ENCODE measurements around the gene MAP3K6. TPM values are rescaled to one million over a fixed set of nuclear protein-coding genes. Genes with fewer than 3 reads are reported as not detected.

The MAP3K6 gene
- total and polyA plus RNA-seq, 2 of the 4 experiments (the other 2 are of a cell fraction), result 4.8 to 15.9 TPM

DNA sequence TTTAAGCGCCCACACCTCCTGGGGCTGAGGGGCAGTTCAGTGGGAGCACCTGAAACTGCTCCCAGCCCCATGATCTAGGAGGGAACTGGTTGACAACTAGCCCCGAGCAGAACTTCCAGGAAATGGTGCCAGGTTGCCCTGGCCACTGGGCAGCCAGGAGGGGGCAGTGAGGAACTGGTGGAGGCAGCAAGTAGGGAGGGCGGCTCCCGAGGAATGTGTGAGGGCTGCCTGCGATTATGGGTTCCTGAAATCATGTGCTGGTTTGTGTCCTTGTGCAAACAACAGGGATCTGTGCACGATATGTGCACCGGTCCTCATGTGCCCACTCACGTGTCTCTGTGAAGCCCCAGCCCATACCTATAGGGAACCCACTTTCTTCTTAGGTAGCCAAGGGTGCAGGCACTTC, 35.6 kb upstream of the MAP3K6 start:
- Histone ChIP-seq H3K18ac (ENCODE audit: low read depth, low read length) (no peak overlapping the region), H3K27me3 (ENCODE audit: control insufficient read depth, insufficient read depth, low read length) (no peaks in the 10 kb centered on the region), H2BK20ac (ENCODE audit: low read depth, low read length) (no peak overlapping the region), H3K9me3 (ENCODE audit: control insufficient read depth, insufficient read depth, low read length) (no peaks in the 10 kb centered on the region), H3K14ac (replicated peaks; ENCODE audit: low read depth, low read length) (no peak overlapping the region), H2BK5ac (ENCODE audit: low read depth, low read length, poor library complexity, severe bottlenecking) (no peak overlapping the region), H4K8ac (ENCODE audit: low read depth in 2 of 2, low read length in 2 of 2) (peak overlapping the region in 1 of 2 experiments; percentile 35; a peak in 1 of 4 replicates), H3K23ac (ENCODE audit: low read depth, low read length) (no peak overlapping the region), H2BK15ac (ENCODE audit: low read depth, low read length) (no peak overlapping the region), H3K79me1 (ENCODE audit: low read depth in 1 of 2, low read length in 2 of 2) (peaks cover 0 to 10% of the 10 kb centered on the region in 2 experiments; a peak in 1 of 4 replicates), H3K4ac (ENCODE audit: low read depth, low read length) (no peak overlapping the region), H3K56ac (ENCODE audit: extremely low read depth, insufficient read depth, low read length) (no peak overlapping the region), H3K27ac (ENCODE audit: insufficient read depth, low read length) (no peak overlapping the region), H3K4me1 (ENCODE audit: control insufficient read depth, insufficient read depth, low read length) (peaks cover 19% of the 10 kb centered on the region), H2AFZ (replicated peaks; ENCODE audit: low read length, poor library complexity) (peak overlapping the region; percentile 76), H3K9me1 (ENCODE audit: insufficient read depth, low read length) (peaks cover 14% of the 10 kb centered on the region), H3K4me2 (ENCODE audit: low read depth, low read length) (no peak overlapping the region), H3K4me3 (ENCODE audit: insufficient read depth, low read depth, low read length) (no peak overlapping the region), H4K5ac (ENCODE audit: low read depth, low read length) (no peak overlapping the region), H4K20me1 (ENCODE audit: insufficient read depth, low read length) (peaks cover 12% of the 10 kb centered on the region; the same call in 1 of the 2 replicates), H2AK9ac (replicated peaks; ENCODE audit: low read depth, low read length, poor library complexity) (peak overlapping the region; percentile 70), H3K36me3 (ENCODE audit: control insufficient read depth, insufficient read depth, low read length) (peaks cover 10% of the 10 kb centered on the region), H2BK120ac (ENCODE audit: low read depth, low read length) (no peak overlapping the region), H3K9ac (ENCODE audit: low read depth, low read length) (no peak overlapping the region), H4K91ac (ENCODE audit: insufficient read depth, low read depth, low read length) (no peak overlapping the region; the same call in 1 of the 2 replicates), H2AK5ac (ENCODE audit: low read depth, low read length) (peak overlapping the region; percentile 66; the same call in 1 of the 2 replicates)
- in situ Hi-C loops (cut with MboI; ENCODE audit: low sequenced_read_pairs), result no loop called here
- intact Hi-C loops (cut with micrococcal nuclease), result loop anchor here (1.0 kb wide), 1 partner anchor 204 kb away; no protein-coding TSS in a partner anchor
- dilution Hi-C loops (cut with HindIII; ENCODE audit: low sequenced_read_pairs, unreplicated experiment), result no loop called here
- POLR2A ChIA-PET (ENCODE audit: unreplicated experiment), result no interaction called here
- peak; percentile 55 for DNase-seq
- no CpG with 5 or more reads among the region's 8 CpGs for WGBS, 2 experiments (ENCODE audit: extremely low coverage in 2 of 2, insufficient read length in 1 of 2)
- TF ChIP-seq RCOR1 (IDR thresholded peaks at IDR 0.05; ENCODE audit: insufficient replicate concordance, low read length), result no peak
- TF ChIP-seq, protein P1, sequence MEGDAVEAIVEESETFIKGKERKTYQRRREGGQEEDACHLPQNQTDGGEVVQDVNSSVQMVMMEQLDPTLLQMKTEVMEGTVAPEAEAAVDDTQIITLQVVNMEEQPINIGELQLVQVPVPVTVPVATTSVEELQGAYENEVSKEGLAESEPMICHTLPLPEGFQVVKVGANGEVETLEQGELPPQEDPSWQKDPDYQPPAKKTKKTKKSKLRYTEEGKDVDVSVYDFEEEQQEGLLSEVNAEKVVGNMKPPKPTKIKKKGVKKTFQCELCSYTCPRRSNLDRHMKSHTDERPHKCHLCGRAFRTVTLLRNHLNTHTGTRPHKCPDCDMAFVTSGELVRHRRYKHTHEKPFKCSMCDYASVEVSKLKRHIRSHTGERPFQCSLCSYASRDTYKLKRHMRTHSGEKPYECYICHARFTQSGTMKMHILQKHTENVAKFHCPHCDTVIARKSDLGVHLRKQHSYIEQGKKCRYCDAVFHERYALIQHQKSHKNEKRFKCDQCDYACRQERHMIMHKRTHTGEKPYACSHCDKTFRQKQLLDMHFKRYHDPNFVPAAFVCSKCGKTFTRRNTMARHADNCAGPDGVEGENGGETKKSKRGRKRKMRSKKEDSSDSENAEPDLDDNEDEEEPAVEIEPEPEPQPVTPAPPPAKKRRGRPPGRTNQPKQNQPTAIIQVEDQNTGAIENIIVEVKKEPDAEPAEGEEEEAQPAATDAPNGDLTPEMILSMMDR (conservative IDR thresholded peaks at IDR 0.05; ENCODE audit: low read depth, low read length), result peak; percentile 60
- peak; percentile 47 for TF ChIP-seq SMC3 (IDR thresholded peaks at IDR 0.05; ENCODE audit: low read depth, low read length)
- no peak for TF ChIP-seq CEBPB (IDR thresholded peaks at IDR 0.05; ENCODE audit: low read depth, low read length)
- no peak for TF ChIP-seq BHLHE40 (IDR thresholded peaks at IDR 0.05; ENCODE audit: low read depth, low read length)
- TF ChIP-seq MXI1 (IDR thresholded peaks at IDR 0.05; ENCODE audit: borderline replicate concordance, low read depth, low read length), result no peak
- TF ChIP-seq POLR2A (IDR thresholded peaks at IDR 0.05; ENCODE audit: low read depth, low read length), result no peak
- TF ChIP-seq MAZ (IDR thresholded peaks at IDR 0.05; ENCODE audit: borderline replicate concordance, low read depth, low read length), result peak; percentile 43; the same call in 1 of the 2 replicates
- no peak for TF ChIP-seq RFX5 (IDR thresholded peaks at IDR 0.05; ENCODE audit: low read depth, low read length)
- TF ChIP-seq MAFK (IDR thresholded peaks at IDR 0.05; ENCODE audit: low read depth, low read length), result no peak
- TF ChIP-seq, protein P2, sequence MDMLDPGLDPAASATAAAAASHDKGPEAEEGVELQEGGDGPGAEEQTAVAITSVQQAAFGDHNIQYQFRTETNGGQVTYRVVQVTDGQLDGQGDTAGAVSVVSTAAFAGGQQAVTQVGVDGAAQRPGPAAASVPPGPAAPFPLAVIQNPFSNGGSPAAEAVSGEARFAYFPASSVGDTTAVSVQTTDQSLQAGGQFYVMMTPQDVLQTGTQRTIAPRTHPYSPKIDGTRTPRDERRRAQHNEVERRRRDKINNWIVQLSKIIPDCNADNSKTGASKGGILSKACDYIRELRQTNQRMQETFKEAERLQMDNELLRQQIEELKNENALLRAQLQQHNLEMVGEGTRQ (IDR thresholded peaks at IDR 0.05; ENCODE audit: low read depth, low read length), result no peak
- TF ChIP-seq RAD21 (IDR thresholded peaks at IDR 0.05; ENCODE audit: low read length), result peak; percentile 65
- TF ChIP-seq CHD1 (IDR thresholded peaks at IDR 0.05; ENCODE audit: low read depth, low read length), result no peak
- BruUV-seq (replicated peaks), result no TSS peak
- peak; percentile 52 for ATAC-seq (ENCODE audit: low read depth)
- CTCF ChIA-PET, result interaction anchor here (1.1 kb wide), 1 partner anchor 10 kb away, joined by 3 read pairs; no protein-coding TSS in a partner anchor
